ENCODE measurements around the gene ARL2BP.

Gene ARL2BP

GRCh38 chr16:57283214-57283958 is 38.3 kb downstream of the ARL2BP start:
- TF ChIP-seq MAX (IDR thresholded peaks at IDR 0.05) (no peak), TCF12 (IDR thresholded peaks at IDR 0.05; ENCODE audit: low read depth) (no peak), TEAD4 (IDR thresholded peaks at IDR 0.05) (no peak), RAD21 (IDR thresholded peaks at IDR 0.05; ENCODE audit: low read depth) (no peak), CREB1 (IDR thresholded peaks at IDR 0.05; ENCODE audit: low read depth) (no peak), CEBPB (IDR thresholded peaks at IDR 0.05) (no peak), EP300 (IDR thresholded peaks at IDR 0.05; ENCODE audit: borderline replicate concordance) (no peak), USF1 (IDR thresholded peaks at IDR 0.05) (no peak), FOXM1 (IDR thresholded peaks at IDR 0.05; ENCODE audit: borderline replicate concordance, low read depth) (no peak)

GRCh38 chr16:57283959-57284208 is 38.8 kb downstream of the ARL2BP start:
- TF ChIP-seq YY1 (IDR thresholded peaks at IDR 0.05; ENCODE audit: low read depth) (no peak), EP300 (IDR thresholded peaks at IDR 0.05; ENCODE audit: borderline replicate concordance) (no peak), USF1 (IDR thresholded peaks at IDR 0.05) (no peak), FOXM1 (IDR thresholded peaks at IDR 0.05; ENCODE audit: borderline replicate concordance, low read depth) (no peak), NFIC (IDR thresholded peaks at IDR 0.05) (no peak), TCF12 (IDR thresholded peaks at IDR 0.05; ENCODE audit: low read depth) (no peak), CEBPB (IDR thresholded peaks at IDR 0.05) (no peak), CREB1 (IDR thresholded peaks at IDR 0.05; ENCODE audit: low read depth) (no peak), MAX (IDR thresholded peaks at IDR 0.05) (no peak), TAF1 (IDR thresholded peaks at IDR 0.05; ENCODE audit: low read depth) (no peak), ZBTB7A (IDR thresholded peaks at IDR 0.05; ENCODE audit: low read depth) (no peak), EGR1 (IDR thresholded peaks at IDR 0.05) (no peak), TEAD4 (IDR thresholded peaks at IDR 0.05) (no peak), RAD21 (IDR thresholded peaks at IDR 0.05; ENCODE audit: low read depth) (no peak), REST (IDR thresholded peaks at IDR 0.05; ENCODE audit: low read depth) (no peak)

- TF ChIP-seq MAX (IDR thresholded peaks at IDR 0.05) (peak; percentile 99), USF1 (IDR thresholded peaks at IDR 0.05) (no peak), YY1 (IDR thresholded peaks at IDR 0.05; ENCODE audit: low read depth) (peak; percentile 59; the same call in 1 of the 2 replicates), ZBTB7A (IDR thresholded peaks at IDR 0.05; ENCODE audit: low read depth) (peak; percentile 55; the same call in 1 of the 2 replicates), TCF12 (IDR thresholded peaks at IDR 0.05; ENCODE audit: low read depth) (peak; percentile 55; the same call in 1 of the 2 replicates)
These were observed 39.3 kb downstream of the ARL2BP start, which contains the start of gene PLLP for GRCh38 chr16:57284209-57284951. TSS of gene PLLP (minus strand) at chr16:57284672. CDS start at chr16:57284540, 132 bp downstream.

GRCh38 chr16:57284952-57285363 is 39.9 kb downstream of the ARL2BP start:
- TF ChIP-seq NFIC (IDR thresholded peaks at IDR 0.05) (no peak), YY1 (IDR thresholded peaks at IDR 0.05; ENCODE audit: low read depth) (no peak), RAD21 (IDR thresholded peaks at IDR 0.05; ENCODE audit: low read depth) (no peak), CREB1 (IDR thresholded peaks at IDR 0.05; ENCODE audit: low read depth) (no peak), EGR1 (IDR thresholded peaks at IDR 0.05) (no peak), TAF1 (IDR thresholded peaks at IDR 0.05; ENCODE audit: low read depth) (no peak), MAX (IDR thresholded peaks at IDR 0.05) (no peak), REST (IDR thresholded peaks at IDR 0.05; ENCODE audit: low read depth) (no peak), FOXM1 (IDR thresholded peaks at IDR 0.05; ENCODE audit: borderline replicate concordance, low read depth) (no peak), TCF12 (IDR thresholded peaks at IDR 0.05; ENCODE audit: low read depth) (no peak)

All from Ishikawa (cell line).